ENCODE results near the gene ANKRD13B.

GRCh38 chr17:29589524-29590410 is 3.2 kb upstream of the ANKRD13B start, which contains the start of gene GIT1:
- no peak for TF ChIP-seq CTCF (IDR thresholded peaks at IDR 0.05)
- peak; percentile 46 to 62 for TF ChIP-seq POLR2A (IDR thresholded peaks at IDR 0.05)
